HEK293 (cell line): ENCODE results near the gene MYO1B.

Source experiments
- CTCF ChIA-PET: fragments of 350-600 bp; formaldehyde crosslinking; extraction: SDS; loops from one replicate; lab custom pipeline; 2021; ENCODE audit warnings: antibody characterized with exemption; lab: Yijun Ruan, JAX
- POLR2A ChIA-PET: fragments of 300-600 bp; formaldehyde crosslinking; extraction: SDS; loops from one replicate; lab custom pipeline; 2020; ENCODE audit warnings: antibody characterized with exemption, inconsistent platforms; lab: Yijun Ruan, JAX
- H3K27ac ChIP-seq: fragments of 200-500 bp; sonication (Bioruptor generic); 2 replicates; pipeline ENCODE4 v1.5.1; 2014; ENCODE audit warnings: low read depth, low read length, control low read depth, inconsistent platforms; ENCODE audit errors: extremely low read depth
- H3K36me3 ChIP-seq, 2 experiments: fragments of 200-500 bp in 1 of 2; sonication (Bioruptor generic) in 1 of 2; 1 replicate in 1 of 2; 2 replicates in 1 of 2; pipeline ENCODE4 v1.5.1; 2014 to 2017; ENCODE audit warnings: inconsistent platforms in 2 of 2, low read length in 2 of 2; ENCODE audit not compliant: control insufficient read depth in 2 of 2, insufficient read depth in 1 of 2
- H3K4me1 ChIP-seq: fragments of 200-500 bp; sonication (Bioruptor generic); 2 replicates; pipeline ENCODE4 v1.5.1; 2014; ENCODE audit warnings: mild to moderate bottlenecking, low read length, inconsistent platforms; ENCODE audit not compliant: control insufficient read depth, insufficient read depth
- H3K4me3 ChIP-seq: 2 replicates; pipeline ENCODE4 v1.5.1; 2011; ENCODE audit warnings: low read depth, mild to moderate bottlenecking, control low read depth, low read length, moderate library complexity
- H3K9me3 ChIP-seq: fragments of 200-500 bp; sonication (Bioruptor generic); 2 replicates; pipeline ENCODE4 v1.5.1; 2014; ENCODE audit warnings: low read depth, low read length, inconsistent platforms; ENCODE audit not compliant: control insufficient read depth, insufficient read depth
- CTCF ChIP-seq: fragments of 450-650 bp; formaldehyde crosslinking; IDR thresholded peaks from 2 replicates; pipeline ENCODE4 v1.5.1; 2016; ENCODE audit warnings: missing biosample characterization, missing genetic modification characterization
- OVOL3 ChIP-seq: fragments of 450-650 bp; formaldehyde crosslinking; IDR thresholded peaks from 2 replicates; pipeline ENCODE4 v1.5.1; 2016; ENCODE audit warnings: missing biosample characterization, missing genetic modification characterization
- SCRT2 ChIP-seq: fragments of 450-650 bp; formaldehyde crosslinking; IDR thresholded peaks from 2 replicates; pipeline ENCODE4 v1.5.1; 2016; ENCODE audit warnings: missing biosample characterization, missing genetic modification characterization
- ZBTB10 ChIP-seq: fragments of 450-650 bp; formaldehyde crosslinking; IDR thresholded peaks from 2 replicates; pipeline ENCODE4 v1.5.1; 2016; ENCODE audit warnings: missing biosample characterization, missing genetic modification characterization
- ZBTB11 ChIP-seq: fragments of 450-650 bp; formaldehyde crosslinking; conservative IDR thresholded peaks from 2 replicates; pipeline ENCODE4 v1.5.1; 2016; ENCODE audit warnings: low read depth, missing biosample characterization, missing genetic modification characterization
- ZBTB49 ChIP-seq: fragments of 450-650 bp; formaldehyde crosslinking; IDR thresholded peaks from 2 replicates; pipeline ENCODE4 v1.5.1; 2016; ENCODE audit warnings: missing biosample characterization, missing genetic modification characterization, low read depth
- ZNF169 ChIP-seq: fragments of 450-650 bp; formaldehyde crosslinking; IDR thresholded peaks from 2 replicates; pipeline ENCODE4 v1.5.1; 2016; ENCODE audit warnings: missing biosample characterization, missing genetic modification characterization
- ZNF184 ChIP-seq: fragments of 450-650 bp; IDR thresholded peaks from 2 replicates; pipeline ENCODE4 v1.5.1; 2018; ENCODE audit warnings: missing biosample characterization, mild to moderate bottlenecking, missing genetic modification characterization
- ZNF214 ChIP-seq: fragments of 450-650 bp; formaldehyde crosslinking; IDR thresholded peaks from 2 replicates; pipeline ENCODE4 v1.5.1; 2017; ENCODE audit warnings: missing biosample characterization, mild to moderate bottlenecking, missing genetic modification characterization, borderline replicate concordance
- ZNF501 ChIP-seq: fragments of 450-650 bp; formaldehyde crosslinking; IDR thresholded peaks from 2 replicates; pipeline ENCODE4 v1.5.1; 2016; ENCODE audit warnings: missing biosample characterization, missing genetic modification characterization
- ZNF561 ChIP-seq: fragments of 450-650 bp; IDR thresholded peaks from 2 replicates; pipeline ENCODE4 v1.5.1; 2018; ENCODE audit warnings: missing biosample characterization, missing genetic modification characterization, borderline replicate concordance
- ZNF621 ChIP-seq: fragments of 450-650 bp; formaldehyde crosslinking; IDR thresholded peaks from 2 replicates; pipeline ENCODE4 v1.5.1; 2017; ENCODE audit warnings: missing biosample characterization, missing genetic modification characterization
- ZSCAN16 ChIP-seq: fragments of 450-650 bp; formaldehyde crosslinking; IDR thresholded peaks from 2 replicates; pipeline ENCODE4 v1.5.1; 2016; ENCODE audit warnings: missing biosample characterization, missing genetic modification characterization

MYO1B gene

GRCh38 chr2:191276792-191277465, 31.7 kb downstream of the MYO1B start:
- peak; percentile 97 for TF ChIP-seq ZNF214 (tag by site-specific recombination)
- no peak for TF ChIP-seq ZSCAN16 (tag by site-specific recombination)
- TF ChIP-seq, all 188 proteins: peak for 1
- Histone ChIP-seq H3K9me3 (no peaks in the 10 kb centered on the region), H3K27ac (no peak overlapping the region), H3K36me3 (peaks cover 0 to 12% of the 10 kb centered on the region in 2 experiments; a peak in 1 of 3 replicates), H3K4me3 (no peak overlapping the region), H3K4me1 (peaks cover 2% of the 10 kb centered on the region; the same call in 1 of the 2 replicates)
- ChIA-PET CTCF (interaction anchor here (1.2 kb wide), 1 partner anchor 11 kb away, joined by 3 read pairs; no protein-coding TSS in a partner anchor), POLR2A (no interaction called here)

- H3K9me3 ChIP-seq = no peaks in the 10 kb centered on the region
- no peaks in the 10 kb centered on the region for H3K4me1 ChIP-seq
- POLR2A ChIA-PET = interaction anchor here (0.6 kb wide), 1 partner anchor 15 kb away, joined by 3 read pairs; no protein-coding TSS in a partner anchor
- H3K36me3 ChIP-seq = peaks cover 0 to 21% of the 10 kb centered on the region in 2 experiments; a peak in 1 of 3 replicates
- H3K27ac ChIP-seq = no peak overlapping the region
- CTCF ChIA-PET = interaction anchor here (0.6 to 0.8 kb wide), 2 partner anchors 221 to 223 kb away, joined by 3 read pairs; no protein-coding TSS in a partner anchor
- TF ChIP-seq OVOL3 (tag by site-specific recombination) (no peak), ZNF621 (tag by site-specific recombination) (no peak), SCRT2 (no peak), ZNF561 (tag by site-specific recombination) (no peak), ZBTB49 (tag by site-specific recombination) (no peak), ZBTB11 (tag by site-specific recombination) (no peak), ZNF501 (tag by site-specific recombination) (no peak), CTCF (tag by site-specific recombination) (no peak), ZNF184 (tag by site-specific recombination) (no peak), ZBTB10 (no peak), ZNF169 (tag by site-specific recombination) (no peak)
- TF ChIP-seq, all 188 proteins: peak for 0
- H3K4me3 ChIP-seq = no peak overlapping the region
Measured at GRCh38 chr2:191280290-191280689, 35.1 kb downstream of the MYO1B start.
